Hematopoietic multipotent progenitor cell treated with erythropoietin and hydrocortisone succinate and interleukin-3 and kit ligand, for 6 days (in vitro differentiated cells): ENCODE data around the gene TUBB1.

Experiments
- DNase-seq: peaks from one replicate; pipeline ENCODE4 v3.0.0-alpha.2; 2015

The TUBB1 gene

DNA sequence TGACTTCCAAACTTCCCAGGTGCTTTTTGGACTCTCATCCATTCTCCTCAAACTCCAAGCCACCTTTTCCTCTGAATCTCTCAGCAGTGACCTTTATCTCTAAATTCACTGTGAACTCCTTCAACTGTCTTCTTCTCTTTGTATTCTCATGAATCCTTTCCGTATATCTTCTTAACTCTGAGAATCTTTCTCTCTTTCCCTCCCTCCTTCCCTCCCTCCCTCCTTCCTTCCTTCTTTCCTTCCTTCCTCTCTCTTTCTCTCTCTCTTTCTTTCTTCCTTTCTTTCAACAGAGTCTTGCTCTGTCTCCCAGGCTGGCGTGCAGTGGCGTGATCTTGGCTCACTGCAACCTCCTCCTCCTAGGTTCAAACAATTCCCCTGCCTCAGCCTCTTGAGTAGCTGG is 27.6 kb downstream of the TUBB1 start:
- DNase-seq = no peak

DNA sequence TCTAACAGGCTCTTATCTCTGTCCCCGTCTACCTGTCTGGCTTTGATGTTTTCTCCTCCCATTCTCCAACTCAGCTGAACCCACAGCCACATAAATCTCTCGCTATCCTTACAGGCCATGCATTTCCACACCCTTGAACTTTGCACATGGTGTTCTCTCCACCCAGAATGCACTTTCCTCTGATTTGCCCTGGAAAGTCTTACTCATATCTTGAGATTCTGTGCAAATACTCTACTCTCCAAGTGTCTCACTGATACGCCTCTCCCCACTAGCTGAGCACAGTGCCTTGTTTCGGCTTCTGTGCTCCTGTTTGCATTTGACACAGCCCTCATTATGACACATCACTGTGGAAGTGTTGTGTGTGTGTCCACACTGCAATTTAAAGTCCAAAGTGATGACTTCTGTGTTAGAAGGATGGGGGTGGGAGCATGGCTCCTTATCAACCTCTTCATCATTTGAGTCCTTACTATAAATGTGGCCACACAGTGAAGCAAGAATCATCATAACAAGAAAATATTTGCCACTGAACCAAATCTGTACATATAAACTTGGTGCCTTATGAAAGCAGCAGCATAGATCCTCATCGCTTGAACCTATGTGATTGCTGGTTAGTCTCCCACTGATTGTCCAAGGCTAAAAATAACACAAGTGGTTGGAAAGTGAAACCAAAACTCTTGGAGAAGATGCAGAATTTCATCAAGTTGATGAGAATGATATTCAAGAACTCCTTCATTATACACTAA is 28.9 kb downstream of the TUBB1 start:
- no peak for DNase-seq

DNA sequence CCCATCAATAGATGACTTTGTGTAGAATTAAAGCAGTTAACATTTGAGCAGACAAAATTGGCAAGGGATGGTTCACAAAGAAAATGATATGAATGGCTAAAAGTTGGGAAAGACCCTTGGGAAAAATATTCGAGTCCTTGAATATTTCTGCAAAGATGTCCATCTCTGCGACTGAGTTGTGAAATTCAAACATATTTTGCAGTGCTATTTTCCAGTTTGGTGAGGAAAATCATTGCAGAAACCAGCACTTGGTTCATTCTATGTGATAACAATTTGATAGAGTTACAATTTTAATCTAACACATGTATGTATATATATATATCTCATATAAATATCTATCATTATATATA is 29.4 kb downstream of the TUBB1 start:
- no peak for DNase-seq

DNA sequence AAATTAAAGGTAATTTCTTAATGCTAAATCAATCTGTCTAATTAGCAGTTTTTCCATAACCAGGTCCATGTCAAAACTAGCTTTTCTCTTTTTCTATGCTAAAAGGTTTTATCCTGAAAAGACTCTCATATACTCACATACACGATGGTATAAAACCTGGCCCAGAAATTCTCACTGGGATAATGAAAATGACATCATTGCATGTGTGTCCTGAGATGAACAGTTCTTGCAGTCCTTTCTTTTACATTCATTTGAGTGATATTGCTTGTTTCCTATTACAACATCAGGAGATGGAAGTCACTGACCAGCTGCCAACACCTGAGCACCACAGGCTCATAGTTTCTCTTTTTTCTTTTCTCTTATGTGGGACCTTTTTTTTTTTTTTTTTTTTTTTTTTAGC is 31.2 kb downstream of the TUBB1 start:
- no peak for DNase-seq

DNA sequence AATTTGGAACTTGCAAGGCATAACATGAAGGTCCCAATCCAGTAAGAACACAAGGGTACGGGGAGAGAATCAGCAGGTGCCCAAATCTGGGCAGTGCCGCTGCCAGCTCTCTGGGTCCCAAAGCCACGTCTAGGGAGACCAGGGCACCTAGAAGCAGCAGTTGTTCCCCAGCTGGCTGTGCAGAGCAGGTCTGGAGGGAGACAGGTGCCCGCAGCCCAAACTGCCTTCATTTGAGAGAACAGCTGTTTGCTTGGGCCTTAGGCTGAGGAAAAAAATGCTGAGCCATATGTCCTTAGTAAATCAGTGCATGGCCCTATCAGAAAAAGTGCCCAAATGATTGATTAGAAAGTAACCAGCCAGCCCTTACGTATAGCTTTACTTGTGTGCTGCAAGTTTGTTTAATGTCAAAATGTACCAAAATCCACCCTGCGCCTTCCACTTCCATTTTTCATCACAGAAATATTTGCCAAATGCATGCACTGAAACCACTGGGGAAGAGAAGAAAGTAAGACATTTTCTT is 32.5 kb downstream of the TUBB1 start:
- no peak for DNase-seq

DNA sequence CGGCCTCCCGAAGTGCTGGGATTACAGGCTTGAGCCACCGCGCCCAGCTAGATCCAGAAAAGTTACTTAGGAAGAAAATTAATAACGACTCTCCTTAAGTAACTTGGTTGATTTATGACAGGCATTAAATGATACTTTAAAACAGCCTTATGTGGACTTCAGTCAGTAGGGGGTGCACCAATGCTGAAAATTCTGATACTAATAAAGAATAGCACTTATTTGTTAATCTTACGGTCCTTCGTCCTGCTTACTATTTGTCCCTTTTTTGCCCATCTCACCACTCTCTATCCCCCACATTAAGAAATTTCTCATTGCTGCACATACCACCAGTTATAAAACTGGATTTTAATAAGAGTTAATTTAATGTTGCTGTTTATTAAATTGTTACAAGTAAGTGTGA is 36.1 kb downstream of the TUBB1 start:
- DNase-seq = peak; percentile 54

DNA sequence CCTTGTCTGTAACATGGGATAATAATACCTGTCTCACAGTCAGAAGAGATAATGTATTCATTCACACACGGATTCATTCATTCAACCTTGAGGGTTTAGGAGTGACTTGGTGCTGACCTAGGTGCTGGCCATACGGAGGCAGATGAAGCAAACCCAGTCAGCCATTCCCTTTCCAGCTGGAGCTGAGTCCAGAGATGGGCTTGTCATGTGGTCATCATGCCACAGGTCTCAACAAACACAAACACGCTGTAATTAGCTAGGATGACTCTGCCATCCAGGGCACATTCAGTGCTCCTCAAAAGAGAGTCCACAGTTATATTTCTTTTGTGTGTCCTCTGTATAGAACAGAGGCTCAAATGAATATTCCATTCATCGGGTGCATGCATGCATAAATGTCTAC is 42.9 kb downstream of the TUBB1 start:
- no peak for DNase-seq

DNA sequence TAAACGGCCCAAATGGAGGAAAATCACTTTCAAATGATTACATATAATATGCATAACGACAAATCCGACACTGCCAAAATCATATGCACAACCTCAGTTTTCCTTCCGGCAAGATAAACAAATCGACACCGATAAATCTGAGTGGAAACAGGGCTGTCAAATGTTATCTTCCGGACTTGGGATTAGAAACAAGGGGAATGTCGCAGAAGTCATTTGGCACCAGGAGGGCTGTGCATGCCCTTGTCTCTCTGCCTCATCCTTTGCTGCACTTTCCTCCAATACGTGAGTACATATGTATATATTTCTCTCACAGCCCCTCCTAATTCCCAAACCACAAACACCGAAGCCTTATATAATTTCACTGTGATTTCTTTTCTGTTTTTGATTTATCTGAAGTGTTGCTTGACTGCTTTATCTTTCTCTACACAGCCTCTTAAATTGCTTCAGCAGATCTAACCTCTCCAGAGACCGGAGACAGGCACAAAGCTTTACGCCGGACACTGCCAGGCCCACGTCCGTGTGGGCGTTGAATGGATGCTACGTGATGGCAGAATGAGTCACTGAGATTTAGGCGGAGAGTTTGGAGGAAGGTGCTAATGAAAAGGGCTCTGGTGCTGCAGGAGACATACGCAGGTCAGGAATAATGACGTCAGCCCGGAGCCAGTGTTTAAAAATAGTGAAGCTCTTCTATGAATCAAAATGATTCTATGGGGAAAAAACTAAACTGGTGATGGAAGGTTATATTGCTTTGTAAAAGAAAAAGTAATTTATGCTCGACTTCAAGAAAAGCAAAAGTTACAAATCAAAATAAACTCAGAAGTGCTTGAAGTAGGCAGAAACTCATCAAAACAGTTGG is 44.4 kb downstream of the TUBB1 start:
- DNase-seq = no peak

DNA sequence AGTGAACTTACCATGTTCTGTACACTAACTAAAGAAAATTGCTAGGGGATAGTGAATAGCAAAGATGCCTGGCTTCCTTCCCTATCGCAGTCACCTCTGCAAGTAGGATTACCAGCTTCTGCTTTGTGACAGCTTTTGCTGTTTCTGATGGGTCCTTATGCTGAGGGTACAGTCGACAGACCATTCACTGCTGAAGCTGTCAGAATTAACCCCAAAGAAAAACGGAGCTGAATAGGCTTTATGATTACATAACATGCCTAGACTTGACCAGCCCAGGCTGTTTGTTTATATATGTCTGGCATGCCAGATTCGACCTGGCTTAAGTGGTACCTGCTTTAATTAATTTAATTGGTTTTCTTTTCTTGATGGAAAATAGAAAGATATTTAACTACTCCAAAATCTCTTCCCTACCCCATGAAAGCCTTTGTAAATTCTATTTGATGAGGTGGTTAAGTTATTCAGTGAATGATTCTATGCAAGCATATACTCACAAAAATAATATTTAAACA is 45.0 kb downstream of the TUBB1 start:
- DNase-seq = no peak

DNA sequence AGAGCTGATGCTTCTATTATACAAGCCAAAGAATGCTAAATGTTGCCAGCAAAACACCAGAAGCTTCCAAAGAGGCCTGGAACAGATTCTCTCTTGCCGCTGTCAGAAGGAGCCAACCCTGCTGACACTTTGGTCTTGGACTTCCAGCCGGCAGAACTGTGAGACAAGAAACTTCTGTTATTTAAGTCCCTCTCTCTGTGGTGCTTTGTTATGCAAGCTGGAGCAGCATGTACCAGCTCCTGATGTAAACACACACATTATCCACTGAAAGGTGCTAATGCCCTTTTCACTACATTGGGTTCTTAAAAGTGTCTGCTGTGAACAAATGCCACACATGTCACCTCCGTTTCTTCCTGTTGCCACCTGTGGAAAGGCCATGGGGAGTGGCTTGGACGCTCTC is 49.3 kb downstream of the TUBB1 start:
- no peak for DNase-seq

DNA sequence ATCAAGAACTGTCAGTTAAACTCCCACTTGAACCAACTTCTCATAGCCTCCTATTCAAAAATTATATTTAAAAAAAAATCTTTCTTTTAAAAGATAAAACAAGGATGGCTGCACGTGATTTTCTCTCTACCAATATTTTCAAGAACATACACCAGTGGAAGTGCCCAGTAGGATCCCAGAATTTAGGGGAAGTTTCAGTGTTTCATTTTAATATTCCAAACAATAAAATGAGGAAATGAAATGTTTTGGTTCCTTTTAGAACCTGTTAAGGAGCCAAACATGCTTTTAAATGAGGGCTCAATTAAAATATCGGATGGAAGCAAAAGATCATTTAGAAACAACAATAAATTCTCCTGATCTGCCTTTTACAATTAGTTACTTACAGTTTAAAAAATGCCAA is 49.8 kb downstream of the TUBB1 start:
- no peak for DNase-seq

DNA sequence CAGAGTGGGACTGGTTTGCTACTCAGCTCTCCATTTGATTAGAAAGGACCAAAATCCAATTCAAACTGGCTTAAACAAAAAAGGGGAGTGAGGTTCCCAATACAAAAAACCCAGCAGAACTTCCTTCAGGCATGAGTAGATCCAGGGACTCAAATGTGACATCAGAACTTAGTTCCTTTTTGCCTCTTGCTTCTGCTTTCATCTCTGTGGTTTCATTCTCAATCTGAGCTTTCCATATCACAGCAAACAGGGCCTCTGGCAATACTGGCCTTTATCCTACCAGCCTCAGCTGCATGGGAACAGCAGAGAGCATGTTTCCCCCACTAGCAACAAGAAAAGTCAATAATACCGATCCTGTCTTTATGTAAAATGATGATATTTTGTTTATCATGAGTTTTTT is 52.0 kb downstream of the TUBB1 start:
- no peak for DNase-seq

DNA sequence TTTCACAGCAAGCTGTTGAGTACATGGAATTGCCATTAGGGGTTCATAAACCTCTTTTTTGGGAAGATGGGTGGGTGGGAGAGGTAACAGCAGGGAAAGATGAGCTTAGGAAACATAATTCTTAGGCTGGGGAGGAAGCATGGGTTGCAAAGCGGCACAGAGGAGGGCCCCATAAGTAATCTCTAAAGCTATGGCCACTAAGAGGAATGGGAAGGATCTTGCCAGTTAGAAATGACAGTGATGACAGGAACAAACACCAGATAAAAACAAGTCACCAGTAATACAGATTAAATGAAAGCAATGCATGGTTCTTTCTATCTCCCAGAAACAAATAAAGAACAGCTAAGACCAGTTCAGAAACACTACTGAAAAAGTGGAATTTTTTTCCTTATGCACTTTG is 54.4 kb downstream of the TUBB1 start:
- DNase-seq = no peak

DNA sequence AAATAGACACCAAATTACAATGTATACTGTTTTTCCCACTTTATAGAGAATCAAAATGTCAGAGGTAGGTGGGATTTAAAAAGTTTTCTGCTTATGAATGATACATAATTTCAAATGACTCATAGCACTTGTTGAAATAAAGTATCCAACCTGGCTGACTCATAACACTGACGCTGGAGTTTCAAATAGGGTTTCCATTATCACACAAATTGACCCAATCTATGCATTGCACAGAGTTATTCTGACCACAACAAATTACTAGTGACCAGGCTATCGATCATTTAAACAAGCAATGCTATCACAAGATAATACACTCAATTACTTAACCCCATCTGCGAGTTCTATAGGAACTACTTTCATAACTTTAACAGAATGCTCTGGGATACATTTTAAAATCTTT is 55.2 kb downstream of the TUBB1 start:
- no peak for DNase-seq

DNA sequence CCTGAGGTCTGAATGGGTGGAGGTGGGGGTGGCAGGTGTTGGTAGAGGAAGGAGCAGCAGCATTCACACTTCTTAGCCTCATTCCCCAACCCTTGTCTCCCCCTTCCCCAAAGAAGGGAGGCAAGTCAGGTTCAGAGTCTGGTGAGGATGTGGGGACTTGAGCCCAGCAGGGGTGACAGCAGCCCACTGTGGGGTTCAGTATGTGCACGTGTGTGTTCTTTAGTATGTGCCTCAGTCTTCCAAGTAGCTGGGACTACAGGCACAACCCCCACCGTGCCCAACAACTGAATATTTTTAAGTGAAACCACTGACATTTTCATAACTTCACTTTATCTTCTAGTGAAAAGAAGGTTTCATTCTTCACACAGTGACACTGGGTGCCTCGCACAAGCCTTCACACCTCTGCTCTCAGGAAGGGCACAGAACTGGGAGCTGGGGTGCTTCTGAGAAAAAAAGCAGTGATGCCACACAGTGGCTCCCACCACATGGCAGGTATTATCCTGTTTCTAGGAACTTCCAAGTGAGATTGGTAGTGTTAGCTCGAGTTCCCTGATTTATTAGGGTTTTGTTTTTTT is 56.8 kb downstream of the TUBB1 start:
- no peak for DNase-seq
